Mesendoderm (in vitro differentiated cells): ENCODE data around the gene TMEM38A. TPM values are rescaled to one million over a fixed set of nuclear protein-coding genes. Genes with fewer than 3 reads are reported as not detected.
A peak's percentile ranks its signal among the peaks of the same experiment; 100 is the strongest.

Experiments
- DNase-seq: peaks from one replicate; pipeline ENCODE4 v3.0.0; 2013
- H2AK5ac ChIP-seq: 2 replicates; pipeline ENCODE4 v1.6.1; 2013; ENCODE audit warnings: low read length, inconsistent platforms
- H2BK120ac ChIP-seq: 2 replicates; pipeline ENCODE4 v1.6.1; 2013; ENCODE audit warnings: low read depth, mild to moderate bottlenecking, low read length, moderate library complexity, mixed read lengths
- H2BK15ac ChIP-seq: replicated peaks from 2 replicates; pipeline ENCODE4 v1.6.1; 2013; ENCODE audit warnings: low read depth, mild to moderate bottlenecking, moderate library complexity
- H2BK5ac ChIP-seq: 2 replicates; pipeline ENCODE4 v1.6.1; 2013; ENCODE audit warnings: low read length, inconsistent platforms
- H3K18ac ChIP-seq: 2 replicates; pipeline ENCODE4 v1.6.1; 2013; ENCODE audit warnings: mild to moderate bottlenecking, low read length, mixed read lengths
- H3K23ac ChIP-seq: one replicate; pipeline ENCODE4 v1.6.1; 2013; ENCODE audit warnings: low read length
- H3K27ac ChIP-seq: 2 replicates; pipeline ENCODE4 v1.5.1; 2013; ENCODE audit warnings: low read depth, mild to moderate bottlenecking, inconsistent platforms, low read length, moderate library complexity
- H3K27me3 ChIP-seq: 2 replicates; pipeline ENCODE4 v1.6.1; 2013; ENCODE audit warnings: low read length, control low read depth, mild to moderate bottlenecking, inconsistent platforms; ENCODE audit not compliant: insufficient read depth, poor library complexity
- H3K36me3 ChIP-seq: 2 replicates; pipeline ENCODE4 v1.6.1; 2013; ENCODE audit warnings: low read length, inconsistent platforms; ENCODE audit not compliant: control insufficient read depth, insufficient read depth
- H3K4ac ChIP-seq: one replicate; pipeline ENCODE4 v1.6.1; 2013; ENCODE audit warnings: low read depth, mild to moderate bottlenecking, low read length, moderate library complexity
- H3K4me1 ChIP-seq: 2 replicates; pipeline ENCODE4 v1.6.1; 2013; ENCODE audit warnings: low read depth, low read length, inconsistent platforms; ENCODE audit not compliant: control insufficient read depth
- H3K4me2 ChIP-seq: 2 replicates; pipeline ENCODE4 v1.6.1; 2013; ENCODE audit warnings: low read length
- H3K4me3 ChIP-seq: 2 replicates; pipeline ENCODE4 v1.5.1; 2013; ENCODE audit warnings: mild to moderate bottlenecking, low read length
- H3K56ac ChIP-seq: one replicate; pipeline ENCODE4 v1.6.1; 2013; ENCODE audit warnings: low read length
- H3K79me1 ChIP-seq: 2 replicates; pipeline ENCODE4 v1.6.1; 2013; ENCODE audit warnings: low read length, inconsistent platforms
- H3K79me2 ChIP-seq: 2 replicates; pipeline ENCODE4 v1.6.1; 2013; ENCODE audit warnings: mild to moderate bottlenecking, low read length; ENCODE audit not compliant: control insufficient read depth, insufficient read depth
- H3K9ac ChIP-seq: 2 replicates; pipeline ENCODE4 v1.6.1; 2013; ENCODE audit warnings: low read length, inconsistent platforms
- H4K5ac ChIP-seq: one replicate; pipeline ENCODE4 v1.6.1; 2013; ENCODE audit warnings: low read length
- H4K8ac ChIP-seq: one replicate; pipeline ENCODE4 v1.6.1; 2013; ENCODE audit warnings: low read depth, mild to moderate bottlenecking, control low read depth, low read length, moderate library complexity
- WGBS: extraction: QIAGEN DNeasy Blood & Tissue Kit; methylation state at CpG from one replicate; pipeline ENCODE4 v1.1.7; 2013; ENCODE audit warnings: low lambda C conversion rate, missing lambda C conversion rate; ENCODE audit not compliant: insufficient coverage; ENCODE audit errors: extremely low coverage; 5-methylcytosine and 5-hydroxymethylcytosine counted together
- polyA plus RNA-seq, 2 experiments: library from polyadenylated mRNA; stranded (reverse); fragments of 200-250 nt; gene quantifications; one replicate each; pipeline ENCODE4 v1.2.3, GENCODE V29; 2013

TMEM38A gene
- polyA plus RNA-seq (2013, experiment 1 of 2): 0.81 TPM
- 0.64 TPM for polyA plus RNA-seq (2013, experiment 2 of 2)

- no CpG with 5 or more reads among the region's 76 CpGs for WGBS
- peak within 1 kb of the TSS; percentile 92 for H3K9ac ChIP-seq
- peak within 1 kb of the TSS; percentile 85 for H3K4me3 ChIP-seq
- peak within 1 kb of the TSS; percentile 17 for H3K18ac ChIP-seq
- peak within 1 kb of the TSS; percentile 44 for H3K4ac ChIP-seq
- H3K27me3 ChIP-seq: peaks cover 6% of the 10 kb centered on the region
- H3K79me2 ChIP-seq: peaks cover 10% of the 10 kb centered on the region
- no peak within 1 kb of the TSS for H2BK15ac ChIP-seq
- H3K36me3 ChIP-seq: no peaks in the 10 kb centered on the region
- H2BK5ac ChIP-seq: no peak within 1 kb of the TSS
- H3K56ac ChIP-seq: peak within 1 kb of the TSS; percentile 95
- H3K23ac ChIP-seq: peak within 1 kb of the TSS; percentile 48
- no peak within 1 kb of the TSS for H2BK120ac ChIP-seq
- peak within 1 kb of the TSS; percentile 87 for H3K4me2 ChIP-seq
- no peak within 1 kb of the TSS for H3K27ac ChIP-seq
- H3K4me1 ChIP-seq: no peaks in the 10 kb centered on the region
- H4K8ac ChIP-seq: peak within 1 kb of the TSS; percentile 44
- peaks cover 11% of the 10 kb centered on the region for H3K79me1 ChIP-seq
- no peak within 1 kb of the TSS for H4K5ac ChIP-seq
- DNase-seq: no peak
- H2AK5ac ChIP-seq: no peak within 1 kb of the TSS
Measured at GRCh38 chr19:16660763-16661479, at the start of gene TMEM38A. Gene TMEM38A (plus strand): TSS chr19:16661139. CDS start chr19:16661218, 79 bp downstream.

GRCh38 chr19:16612636-16613035, 48.3 kb upstream of the TMEM38A start:
- Histone ChIP-seq H2BK120ac (no peak overlapping the region), H3K4me1 (peaks cover 2% of the 10 kb centered on the region), H3K27me3 (no peaks in the 10 kb centered on the region), H3K27ac (no peak overlapping the region), H3K79me1 (peaks cover 53% of the 10 kb centered on the region), H3K79me2 (peaks cover 69% of the 10 kb centered on the region), H3K56ac (no peak overlapping the region), H4K5ac (no peak overlapping the region), H3K18ac (no peak overlapping the region), H3K4me3 (no peak overlapping the region), H3K23ac (no peak overlapping the region), H3K4me2 (no peak overlapping the region), H3K36me3 (no peaks in the 10 kb centered on the region), H3K4ac (no peak overlapping the region), H2BK5ac (no peak overlapping the region), H2BK15ac (no peak overlapping the region), H4K8ac (no peak overlapping the region), H3K9ac (no peak overlapping the region), H2AK5ac (no peak overlapping the region)
- no CpG with 5 or more reads among the region's 3 CpGs for whole genome bisulfite sequencing
- DNase-seq: no peak

GRCh38 chr19:16613841-16614240, 47.1 kb upstream of the TMEM38A start:
- H3K4me2 ChIP-seq: no peak overlapping the region
- H3K9ac ChIP-seq: no peak overlapping the region
- no peak overlapping the region for H4K8ac ChIP-seq
- H3K27ac ChIP-seq: no peak overlapping the region
- no peak overlapping the region for H4K5ac ChIP-seq
- H3K4ac ChIP-seq: no peak overlapping the region
- H3K23ac ChIP-seq: no peak overlapping the region
- no peak overlapping the region for H2AK5ac ChIP-seq
- H3K27me3 ChIP-seq: no peaks in the 10 kb centered on the region
- no peaks in the 10 kb centered on the region for H3K36me3 ChIP-seq
- no peak for DNase-seq
- no peak overlapping the region for H3K18ac ChIP-seq
- WGBS: no CpG with 5 or more reads among the region's 2 CpGs
- peaks cover 6% of the 10 kb centered on the region for H3K4me1 ChIP-seq
- no peak overlapping the region for H3K4me3 ChIP-seq
- peaks cover 77% of the 10 kb centered on the region for H3K79me2 ChIP-seq
- peaks cover 63% of the 10 kb centered on the region for H3K79me1 ChIP-seq
- H3K56ac ChIP-seq: no peak overlapping the region
- no peak overlapping the region for H2BK5ac ChIP-seq
- H2BK120ac ChIP-seq: no peak overlapping the region
- H2BK15ac ChIP-seq: no peak overlapping the region

GRCh38 chr19:16614941-16615340, 46.0 kb upstream of the TMEM38A start:
- no CpG with 5 or more reads among the region's 2 CpGs for WGBS
- H2BK120ac ChIP-seq: no peak overlapping the region

GRCh38 chr19:16615808-16616207, 45.1 kb upstream of the TMEM38A start:
- Histone ChIP-seq H3K23ac (no peak overlapping the region), H3K9ac (no peak overlapping the region), H2BK15ac (no peak overlapping the region), H2BK5ac (no peak overlapping the region), H4K8ac (no peak overlapping the region), H3K27me3 (no peaks in the 10 kb centered on the region), H4K5ac (no peak overlapping the region), H3K79me2 (peaks cover 91% of the 10 kb centered on the region), H3K56ac (no peak overlapping the region), H3K27ac (no peak overlapping the region), H3K79me1 (peaks cover 72% of the 10 kb centered on the region), H3K4ac (no peak overlapping the region), H3K4me1 (peaks cover 6% of the 10 kb centered on the region), H2AK5ac (no peak overlapping the region), H2BK120ac (no peak overlapping the region), H3K4me3 (no peak overlapping the region), H3K4me2 (no peak overlapping the region), H3K36me3 (no peaks in the 10 kb centered on the region), H3K18ac (no peak overlapping the region)
- WGBS: no CpG with 5 or more reads among the region's 1 CpG
- DNase-seq: peak; percentile 47

More at GRCh38 chr19:16614941-16615340, 46.0 kb upstream of the TMEM38A start:
- Histone ChIP-seq H3K36me3 (no peaks in the 10 kb centered on the region), H4K8ac (no peak overlapping the region), H3K9ac (peak overlapping the region; percentile 19), H3K18ac (no peak overlapping the region), H3K27ac (no peak overlapping the region), H3K4ac (no peak overlapping the region), H2BK15ac (no peak overlapping the region), H3K27me3 (no peaks in the 10 kb centered on the region), H2BK5ac (no peak overlapping the region), H3K79me1 (peaks cover 70% of the 10 kb centered on the region), H3K23ac (no peak overlapping the region), H3K79me2 (peaks cover 87% of the 10 kb centered on the region), H3K56ac (no peak overlapping the region), H3K4me2 (no peak overlapping the region), H3K4me1 (peaks cover 6% of the 10 kb centered on the region), H3K4me3 (no peak overlapping the region), H4K5ac (no peak overlapping the region), H2AK5ac (no peak overlapping the region)
- DNase-seq: peak; percentile 63
